Spleen (tissue), 11 donors: ENCODE data around the gene C10orf71. TPM values are rescaled to one million over a fixed set of nuclear protein-coding genes. Genes with fewer than 3 reads are reported as not detected.

Experiments
- DNase-seq: peaks from one replicate; pipeline ENCODE4 v3.0.0-alpha.2; 2020
- H3K27ac ChIP-seq, 8 donors: fragments of 200-600 bp; sonication (generic) in 7 of 8; 1 replicate in 4 of 8; 2 replicates in 4 of 8; pipeline versions ENCODE4 v1.5.0 to v1.8.0; 2016 to 2021; ENCODE audit warnings: inconsistent platforms in 4 of 8, mild to moderate bottlenecking in 4 of 8, moderate library complexity in 1 of 8
- H3K27me3 ChIP-seq, 7 donors: fragments of 200-600 bp; sonication (generic) in 6 of 7; replicated peaks in 1 of 7; 1 replicate in 4 of 7; 2 replicates in 3 of 7; pipeline versions ENCODE4 v1.5.0 to v1.8.0; 2016 to 2021; ENCODE audit warnings: inconsistent platforms in 3 of 7, mild to moderate bottlenecking in 1 of 7
- H3K36me3 ChIP-seq, 6 donors: fragments of 200-600 bp; sonication (generic) in 5 of 6; 1 replicate in 4 of 6; 2 replicates in 2 of 6; pipeline versions ENCODE4 v1.5.0 to v1.8.0; 2016 to 2021; ENCODE audit warnings: inconsistent platforms in 2 of 6
- H3K4me1 ChIP-seq, 6 donors: fragments of 200-600 bp; sonication (generic) in 5 of 6; 1 replicate in 3 of 6; 2 replicates in 3 of 6; pipeline versions ENCODE4 v1.5.0 to v1.8.0; 2016 to 2021; ENCODE audit warnings: inconsistent platforms in 3 of 6
- H3K4me3 ChIP-seq, 8 donors: fragments of 200-600 bp; sonication (generic) in 7 of 8; 1 replicate in 4 of 8; 2 replicates in 4 of 8; pipeline versions ENCODE4 v1.5.0 to v1.8.0; 2016 to 2021; ENCODE audit warnings: inconsistent platforms in 4 of 8, mild to moderate bottlenecking in 4 of 8, moderate library complexity in 2 of 8
- H3K9me3 ChIP-seq, 8 donors: fragments of 200-600 bp; sonication (generic) in 7 of 8; 1 replicate in 4 of 8; 2 replicates in 4 of 8; pipeline versions ENCODE4 v1.5.0 to v1.8.0; 2016 to 2021; ENCODE audit warnings: inconsistent platforms in 4 of 8
- POLR2A ChIP-seq, 3 donors: fragments of 450-650 bp; IDR thresholded peaks; one replicate each; pipeline ENCODE4 v1.5.1; 2017; ENCODE audit warnings: antibody characterized with exemption in 3 of 3, mild to moderate bottlenecking in 1 of 3
- POLR2AphosphoS5 ChIP-seq, 3 donors: sonication (generic); formaldehyde crosslinking; IDR thresholded peaks; one replicate each; pipeline ENCODE4 v1.5.1; 2017; ENCODE audit warnings: antibody characterized with exemption in 3 of 3
- WGBS, 5 donors: extraction: QIAGEN DNeasy Blood & Tissue Kit in 3 of 5; methylation state at CpG; one replicate each; pipeline versions ENCODE4 v1.1.5 to v1.1.7; 2013 to 2018; 5-methylcytosine and 5-hydroxymethylcytosine counted together
- intact Hi-C: fragments of 100-400 bp; cut with DNase I; formaldehyde crosslinking; loops from one replicate; pipeline ENCODE4 v1.15.0; 2023; ENCODE audit warnings: low total_unique reads
- polyA plus RNA-seq, 3 donors: library from polyadenylated mRNA; stranded (reverse); fragments of 200-250 nt; gene quantifications; one replicate each; pipeline ENCODE4 v1.2.1, GENCODE V29; 2013
- total RNA-seq, 7 donors: library from RNA; depleted of rRNA in 3 of 7; stranded (reverse); fragments of >200 nt in 3 of 7; fragmentation: NEBNext Ultra II Directional in 4 of 7; extraction: Animal tissue kit (Norgen Biotek cat#: 25700) in 4 of 7; gene quantifications; one replicate each; pipeline versions ENCODE4 v1.1.0 to v1.2.1, GENCODE V29; 2016 to 2021
- TF ChIP-seq, protein P1 (sequence below), 11 experiments: fragments of 200-600 bp in 7 of 11; fragments of 450-650 bp in 4 of 11; sonication (generic) in 4 of 11; IDR thresholded peaks in 8 of 11; conservative IDR thresholded peaks in 3 of 11; 1 replicate in 7 of 11; 2 replicates in 4 of 11; pipeline versions ENCODE4 v1.4.0 to v1.8.0; 2016 to 2021; ENCODE audit warnings: antibody characterized with exemption in 11 of 11, inconsistent platforms in 4 of 11, mild to moderate bottlenecking in 1 of 11
- donor health status: healthy with polysubstance abuse.
- donor health status: DM: no; HTN: no; CAD: no; lungs with moderate emphysema.
- donor health status: DM: no; HTN: no; CAD: no.
- donor health status: Bipolar disorder and iron deficiency.
- donor health status: healthy.
- donor health status: DM: no; HTN: no; CAD: no.
- donor health status: DM: yes; HTN: yes; CAD: no.

C10orf71 gene
- total and polyA plus RNA-seq, 10 donors: not detected

DNA sequence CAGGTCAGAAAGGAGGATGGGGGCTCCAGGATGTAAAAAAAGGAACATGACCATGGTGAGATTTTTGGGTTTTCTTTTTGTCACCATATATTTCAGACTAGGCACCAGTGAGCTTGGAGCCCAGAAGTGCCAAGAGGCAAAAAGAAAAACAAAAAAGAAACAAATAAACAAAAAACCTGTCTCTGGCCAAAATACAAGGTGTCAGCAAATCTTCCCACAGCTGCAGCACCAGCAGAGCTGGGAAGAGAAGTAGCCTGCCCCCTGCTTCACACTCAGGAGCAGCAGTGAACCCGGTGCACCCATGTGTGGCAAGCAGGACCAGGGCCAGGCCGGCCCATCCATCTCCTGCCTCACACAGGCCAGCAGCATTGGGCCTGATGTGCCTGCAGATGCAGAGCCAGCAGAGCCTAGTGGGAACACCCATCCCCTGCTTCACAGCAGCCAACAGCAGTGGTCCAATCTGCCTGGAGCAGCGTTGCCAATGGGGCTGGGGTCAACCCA lies 34.7 kb upstream of the C10orf71 start:
- TF ChIP-seq POLR2AphosphoS5 (IDR thresholded peaks at IDR 0.05) (no peak), POLR2A (IDR thresholded peaks at IDR 0.05) (no peak)
- TF ChIP-seq, protein P1, sequence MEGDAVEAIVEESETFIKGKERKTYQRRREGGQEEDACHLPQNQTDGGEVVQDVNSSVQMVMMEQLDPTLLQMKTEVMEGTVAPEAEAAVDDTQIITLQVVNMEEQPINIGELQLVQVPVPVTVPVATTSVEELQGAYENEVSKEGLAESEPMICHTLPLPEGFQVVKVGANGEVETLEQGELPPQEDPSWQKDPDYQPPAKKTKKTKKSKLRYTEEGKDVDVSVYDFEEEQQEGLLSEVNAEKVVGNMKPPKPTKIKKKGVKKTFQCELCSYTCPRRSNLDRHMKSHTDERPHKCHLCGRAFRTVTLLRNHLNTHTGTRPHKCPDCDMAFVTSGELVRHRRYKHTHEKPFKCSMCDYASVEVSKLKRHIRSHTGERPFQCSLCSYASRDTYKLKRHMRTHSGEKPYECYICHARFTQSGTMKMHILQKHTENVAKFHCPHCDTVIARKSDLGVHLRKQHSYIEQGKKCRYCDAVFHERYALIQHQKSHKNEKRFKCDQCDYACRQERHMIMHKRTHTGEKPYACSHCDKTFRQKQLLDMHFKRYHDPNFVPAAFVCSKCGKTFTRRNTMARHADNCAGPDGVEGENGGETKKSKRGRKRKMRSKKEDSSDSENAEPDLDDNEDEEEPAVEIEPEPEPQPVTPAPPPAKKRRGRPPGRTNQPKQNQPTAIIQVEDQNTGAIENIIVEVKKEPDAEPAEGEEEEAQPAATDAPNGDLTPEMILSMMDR (IDR thresholded peaks at IDR 0.05 in 8 of 11, conservative IDR thresholded peaks at IDR 0.05 in 3 of 11): no peak
- H3K9me3 ChIP-seq: peaks cover 8 to 42% (median 34%) of the 10 kb centered on the region in 8 donors
- intact Hi-C loops: no loop called here
- H3K4me3 ChIP-seq: no peak overlapping the region
- no peaks in the 10 kb centered on the region for H3K4me1 ChIP-seq
- no peak overlapping the region for H3K27ac ChIP-seq
- peaks cover 0 to 4% (median 0%) of the 10 kb centered on the region in 7 donors for H3K27me3 ChIP-seq
- WGBS, 5 donors: 90 to 97% (median 94%) methylated on average over 3 of the region's 3 CpGs
- no peaks in the 10 kb centered on the region for H3K36me3 ChIP-seq
- no peak for DNase-seq

DNA sequence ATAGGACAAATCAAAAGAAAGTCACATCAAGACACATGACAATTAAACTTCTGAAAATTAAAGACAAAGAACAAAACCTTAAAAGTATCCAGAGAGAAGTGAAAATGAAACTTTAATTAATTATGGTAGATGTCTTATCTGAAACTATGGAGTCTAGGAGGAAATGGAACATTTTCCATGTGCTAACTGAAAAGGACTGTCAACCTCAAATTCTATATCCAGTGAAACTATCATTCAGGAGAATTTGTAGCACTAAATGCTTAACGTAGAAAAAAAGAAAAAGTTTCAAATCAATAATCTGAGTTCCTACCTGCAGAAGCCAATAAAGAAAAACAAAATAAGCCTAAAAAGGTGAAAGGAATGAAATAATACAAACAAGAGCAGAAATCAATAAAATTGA lies 33.1 kb upstream of the C10orf71 start:
- no peaks in the 10 kb centered on the region for H3K36me3 ChIP-seq
- 92 to 98% (median 97%) methylated on average over 1 of the region's 1 CpG for WGBS, 5 donors

DNA sequence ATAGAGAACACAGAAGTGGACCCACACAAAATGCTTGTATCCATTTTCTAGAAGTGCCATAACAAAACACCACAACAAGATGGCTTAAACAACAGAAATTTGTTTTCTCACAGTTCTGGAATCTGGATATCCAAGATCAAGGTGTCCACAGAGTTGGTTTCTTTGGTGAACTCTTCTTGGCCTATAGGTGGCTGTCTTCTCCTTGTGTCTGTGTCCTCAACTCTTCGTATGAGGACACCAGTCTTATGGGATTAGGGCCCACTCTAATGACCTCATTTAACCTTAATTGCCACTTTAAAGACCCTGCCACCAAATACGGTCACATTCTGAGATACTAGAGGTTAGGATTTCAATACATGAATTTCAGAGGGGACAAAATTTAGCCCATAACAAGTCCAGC lies 30.8 kb upstream of the C10orf71 start:
- 65 to 92% (median 79%) methylated on average over 2 of the region's 2 CpGs for WGBS, 5 donors
- no peaks in the 10 kb centered on the region for H3K27me3 ChIP-seq
- intact Hi-C loops: no loop called here

More for the DNA sequence above, 33.1 kb upstream of the C10orf71 start:
- TF ChIP-seq POLR2AphosphoS5 (IDR thresholded peaks at IDR 0.05) (no peak), POLR2A (IDR thresholded peaks at IDR 0.05) (no peak)
- TF ChIP-seq, protein P1 (IDR thresholded peaks at IDR 0.05 in 8 of 11, conservative IDR thresholded peaks at IDR 0.05 in 3 of 11): no peak
- Histone ChIP-seq H3K4me3 (no peak overlapping the region), H3K9me3 (peaks cover 8 to 42% (median 34%) of the 10 kb centered on the region in 8 donors), H3K4me1 (peaks cover 0 to 7% (median 2%) of the 10 kb centered on the region in 6 donors), H3K27ac (no peak overlapping the region), H3K27me3 (peaks cover 0 to 4% (median 0%) of the 10 kb centered on the region in 7 donors)
- DNase-seq: no peak
- intact Hi-C loops: no loop called here

DNA sequence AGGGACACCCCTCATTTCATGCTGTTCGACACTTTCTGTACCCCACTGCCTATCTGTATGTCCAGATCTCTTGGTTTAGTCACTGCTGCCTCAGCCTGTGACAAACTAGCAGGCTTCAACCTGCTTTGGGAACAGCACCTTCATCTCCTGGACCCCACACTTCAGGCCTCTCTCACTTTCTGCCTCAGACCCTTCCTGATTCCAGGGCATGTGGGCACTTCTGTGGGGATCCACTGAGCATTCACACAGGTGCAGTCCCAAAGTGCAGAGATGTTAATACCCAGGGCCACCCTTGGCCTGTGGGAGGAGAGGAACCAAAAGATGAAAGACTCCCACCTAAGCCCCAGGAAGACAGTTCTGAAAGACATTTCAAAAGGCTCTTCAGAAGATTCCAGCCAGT lies 29.4 kb upstream of the C10orf71 start:
- H3K27me3 ChIP-seq: no peaks in the 10 kb centered on the region
- intact Hi-C loops: no loop called here
- 81 to 100% (median 95%) methylated on average over 1 of the region's 1 CpG for whole genome bisulfite sequencing, 5 donors
- TF ChIP-seq POLR2A (IDR thresholded peaks at IDR 0.05) (no peak), POLR2AphosphoS5 (IDR thresholded peaks at IDR 0.05) (no peak)
- TF ChIP-seq, protein P1 (IDR thresholded peaks at IDR 0.05 in 8 of 11, conservative IDR thresholded peaks at IDR 0.05 in 3 of 11): no peak
- no peak overlapping the region for H3K4me3 ChIP-seq
- H3K9me3 ChIP-seq: peaks cover 8 to 39% (median 33%) of the 10 kb centered on the region in 8 donors
- peaks cover 5 to 25% (median 16%) of the 10 kb centered on the region in 6 donors for H3K4me1 ChIP-seq
- H3K27ac ChIP-seq: no peak overlapping the region
- no peak for DNase-seq
- no peaks in the 10 kb centered on the region for H3K36me3 ChIP-seq

More for the DNA sequence above, 30.8 kb upstream of the C10orf71 start:
- Histone ChIP-seq H3K9me3 (peaks cover 8 to 42% (median 34%) of the 10 kb centered on the region in 8 donors), H3K27ac (no peak overlapping the region), H3K4me1 (peaks cover 5 to 20% (median 14%) of the 10 kb centered on the region in 6 donors), H3K36me3 (no peaks in the 10 kb centered on the region), H3K4me3 (no peak overlapping the region)
- DNase-seq: no peak
- TF ChIP-seq POLR2AphosphoS5 (IDR thresholded peaks at IDR 0.05) (no peak), POLR2A (IDR thresholded peaks at IDR 0.05) (no peak)
- TF ChIP-seq, protein P1 (IDR thresholded peaks at IDR 0.05 in 8 of 11, conservative IDR thresholded peaks at IDR 0.05 in 3 of 11): no peak
